SH-SY5Y (cell line): ENCODE data around the gene GALK2.

Source experiments
- GATA2 ChIP-seq: IDR thresholded peaks from 2 replicates; pipeline ENCODE4 v1.6.1; 2011; ENCODE audit warnings: mild to moderate bottlenecking, low read depth, low read length
- GATA3 ChIP-seq: IDR thresholded peaks from 2 replicates; pipeline ENCODE4 v1.6.1; 2011; ENCODE audit warnings: low read depth, mild to moderate bottlenecking, low read length, moderate library complexity

Gene GALK2

DNA sequence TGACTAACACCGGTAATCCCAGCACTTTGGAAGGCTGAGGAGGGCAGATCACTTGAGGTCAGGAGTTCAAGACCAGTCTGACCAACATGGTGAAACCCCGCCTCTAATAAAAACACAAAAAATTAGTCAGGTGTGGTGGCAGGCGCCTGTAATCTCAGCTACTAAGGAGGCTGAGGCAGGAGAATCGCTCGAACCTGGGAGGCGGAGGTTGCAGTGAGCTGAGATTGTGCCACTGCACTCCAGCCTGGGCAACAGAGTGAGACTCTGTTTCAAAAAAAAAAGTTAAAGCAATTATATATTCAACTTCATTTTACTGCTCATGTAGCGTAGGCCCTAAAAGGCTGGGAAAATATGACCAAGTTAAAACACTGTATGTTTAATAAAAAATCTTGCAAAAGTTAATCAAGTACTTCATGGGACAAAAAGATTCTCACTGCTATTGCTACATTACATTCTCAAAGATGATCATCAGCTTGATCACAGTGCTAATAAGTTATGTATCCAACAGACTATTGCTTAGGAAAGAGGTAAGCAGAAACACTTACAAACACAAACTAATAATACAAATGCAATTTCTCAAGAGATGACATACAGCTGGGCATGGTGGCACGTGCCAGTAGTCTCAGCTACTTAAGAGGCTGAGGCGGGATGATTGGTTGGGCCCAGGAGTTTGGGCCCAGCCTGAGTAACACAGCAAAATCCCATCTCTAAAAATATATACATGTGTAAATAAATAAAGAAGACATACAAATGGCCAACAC, 17.3 kb upstream of the GALK2 start:
- TF ChIP-seq GATA2 (no peak), GATA3 (no peak)

DNA sequence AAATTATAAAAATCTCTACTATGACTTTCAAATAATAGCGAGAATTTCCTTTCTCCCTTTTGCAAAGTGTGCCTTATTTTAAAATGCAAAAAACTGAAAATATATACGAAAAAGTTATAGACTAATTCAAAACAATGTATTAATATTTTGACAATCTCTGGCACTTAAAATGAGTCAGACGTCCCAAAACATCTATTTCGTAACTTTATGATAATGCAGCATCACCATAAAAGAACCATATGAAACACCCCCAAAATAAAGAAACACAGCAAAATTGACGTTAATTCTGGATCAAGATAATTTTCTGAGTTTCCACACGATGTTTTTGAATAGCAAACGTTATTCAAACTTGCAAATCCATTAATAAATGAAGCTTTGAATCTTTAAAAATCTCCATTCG, 15.7 kb upstream of the GALK2 start:
- TF ChIP-seq GATA2 = no peak
- TF ChIP-seq GATA3 = no peak

DNA sequence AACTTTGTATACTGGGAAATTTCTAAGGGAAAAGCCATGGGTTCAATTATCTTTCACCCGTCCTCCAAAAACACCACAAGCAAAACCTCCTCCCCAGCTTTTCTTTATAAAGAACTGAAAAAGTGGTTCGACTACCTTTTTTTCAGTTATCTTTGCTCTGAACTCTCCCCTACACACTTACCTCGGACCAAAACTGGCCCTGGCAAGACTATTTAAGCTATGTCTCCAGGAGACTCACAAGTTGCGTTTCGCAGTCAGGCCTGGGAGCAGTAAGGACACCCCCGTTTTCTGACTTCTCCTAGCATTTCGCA, 15.3 kb upstream of the GALK2 start:
- TF ChIP-seq GATA2 = no peak
- TF ChIP-seq GATA3 = no peak

DNA sequence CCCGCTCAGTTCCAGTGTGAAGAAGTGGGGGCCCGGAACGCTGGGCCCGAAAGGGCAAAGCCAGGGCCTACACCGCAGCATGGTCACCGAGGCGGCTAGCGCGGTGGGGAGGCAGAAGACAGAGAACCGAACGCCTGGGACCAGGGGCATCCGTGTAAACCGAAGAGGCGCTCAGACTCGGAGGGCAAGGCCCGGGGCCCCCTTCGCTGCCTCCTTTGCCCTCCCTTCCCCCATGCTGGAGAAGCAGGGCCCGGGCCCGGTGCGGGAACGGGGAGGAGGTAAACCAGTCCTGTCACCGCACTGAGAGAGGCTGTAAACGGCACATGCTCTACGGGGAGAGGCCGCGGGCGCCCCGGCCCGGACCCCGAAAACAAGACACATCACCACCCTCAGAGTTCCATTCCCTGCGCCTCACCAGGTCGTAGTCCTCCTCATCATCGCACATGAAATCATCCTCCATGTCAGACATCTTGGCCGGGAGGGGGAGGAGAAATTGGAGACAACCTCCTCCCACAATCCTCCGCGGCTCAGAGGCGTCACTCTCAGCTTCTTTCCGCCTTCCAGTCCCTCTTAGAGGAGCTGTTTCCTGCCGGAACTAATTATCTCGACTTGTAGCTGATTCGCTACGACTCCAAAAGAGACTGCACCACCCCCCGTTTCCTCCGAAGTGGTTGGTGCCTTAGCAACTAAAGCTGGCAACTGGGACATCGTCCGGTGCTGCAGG, 14.8 kb upstream of the GALK2 start, which contains the start of gene COPS2:
COPS2 (minus strand) TSS at position 490 of the 724 bp plus-strand sequence; CDS start at position 469, 21 bp downstream.
- TF ChIP-seq GATA2 = no peak
- TF ChIP-seq GATA3 = no peak

DNA sequence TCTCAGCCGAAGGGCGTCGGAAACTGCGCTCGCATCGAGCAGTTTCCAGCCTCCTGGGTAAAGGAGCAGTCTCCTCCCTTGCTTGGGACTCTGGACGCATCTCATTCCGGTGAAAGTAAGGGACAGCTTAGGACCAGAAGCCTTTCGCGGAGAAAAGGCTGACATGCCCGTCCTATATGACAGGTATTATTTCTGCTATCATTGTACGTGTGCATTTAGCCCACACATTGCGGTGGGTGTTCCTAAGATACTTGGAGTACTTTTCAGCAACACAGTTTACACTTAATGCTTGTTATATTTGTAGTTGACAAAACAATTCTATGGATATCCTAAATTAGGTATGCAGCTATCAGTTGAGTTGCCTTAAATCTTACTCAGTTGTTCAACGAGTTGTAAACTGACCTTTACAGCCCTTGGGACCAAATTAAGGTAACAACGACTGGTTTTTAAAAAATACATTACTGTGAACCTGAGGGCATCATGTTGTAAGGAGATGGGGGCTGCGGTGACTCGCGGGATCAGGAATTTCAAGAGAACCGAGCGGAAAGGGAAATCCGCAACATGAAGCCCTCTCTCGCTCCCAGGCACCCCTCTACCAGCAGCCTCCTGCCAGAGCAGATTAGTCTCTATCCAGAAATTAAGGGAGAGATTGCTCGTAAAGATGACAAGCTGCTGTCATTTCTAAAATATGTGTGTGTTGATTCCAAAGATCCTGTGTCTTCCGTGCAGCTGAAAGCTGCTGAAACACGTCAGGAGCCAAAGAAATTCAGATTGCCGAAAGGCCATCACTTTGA, 14.0 kb upstream of the GALK2 start:
- TF ChIP-seq GATA2 (no peak), GATA3 (no peak)

DNA sequence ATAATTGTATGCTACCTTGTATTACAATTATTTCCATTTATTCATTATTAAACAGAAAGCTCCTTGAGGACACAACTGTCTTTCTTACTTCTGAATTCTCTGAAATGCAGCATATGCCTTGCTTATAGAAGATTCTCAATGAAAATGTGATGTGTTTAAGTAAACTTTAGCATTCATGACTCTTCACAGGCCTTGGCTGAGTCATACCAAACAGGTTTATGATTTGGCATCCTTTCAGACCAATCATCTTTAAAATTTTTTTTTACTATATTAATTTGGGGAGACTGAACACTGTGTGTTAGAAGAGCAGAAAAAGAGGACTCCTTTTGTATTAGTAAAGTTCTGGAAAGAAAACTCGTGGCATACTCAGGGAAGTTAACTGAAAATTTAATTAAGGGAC, 6.4 kb upstream of the GALK2 start:
- TF ChIP-seq GATA2 = no peak
- TF ChIP-seq GATA3 = no peak

DNA sequence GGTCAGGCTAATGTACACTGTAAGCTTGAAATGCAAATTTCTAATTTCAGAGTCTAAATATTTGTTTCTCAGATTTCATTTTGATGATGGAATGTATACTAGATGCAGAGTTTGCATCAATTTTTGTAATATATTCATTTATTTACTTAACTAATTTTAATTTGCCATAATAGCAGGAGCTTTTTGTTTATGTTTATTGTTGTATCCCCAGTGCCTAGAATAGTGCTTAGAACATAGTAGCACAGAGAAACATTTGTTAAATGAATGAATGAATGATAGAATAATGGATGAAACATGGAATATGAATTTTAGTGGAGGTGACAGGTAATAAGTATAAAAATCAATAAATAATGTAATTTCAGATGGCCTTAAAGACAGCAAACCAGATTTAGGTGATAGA, 5.2 kb upstream of the GALK2 start:
- TF ChIP-seq GATA3 (no peak), GATA2 (no peak)

DNA sequence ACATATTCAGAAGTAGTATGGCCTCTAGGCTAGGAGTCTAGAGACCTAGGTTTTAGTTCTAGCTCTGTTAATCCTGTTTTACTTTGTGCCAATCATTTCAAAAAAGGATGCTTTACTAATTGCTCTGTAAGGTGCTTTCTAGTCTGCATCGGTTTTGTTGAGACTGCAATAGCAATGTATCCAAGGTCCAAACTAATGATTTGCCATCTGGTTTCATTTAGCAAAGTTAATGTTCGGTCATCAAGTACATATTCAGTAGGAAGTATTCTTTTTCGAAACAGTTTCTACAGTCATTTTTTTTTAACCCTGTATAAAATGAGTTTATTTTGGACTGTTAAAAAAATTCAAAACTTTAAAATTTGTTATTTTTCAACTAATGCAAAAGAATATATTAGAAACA, 2.0 kb upstream of the GALK2 start:
- no peak for TF ChIP-seq GATA3
- TF ChIP-seq GATA2 = no peak

DNA sequence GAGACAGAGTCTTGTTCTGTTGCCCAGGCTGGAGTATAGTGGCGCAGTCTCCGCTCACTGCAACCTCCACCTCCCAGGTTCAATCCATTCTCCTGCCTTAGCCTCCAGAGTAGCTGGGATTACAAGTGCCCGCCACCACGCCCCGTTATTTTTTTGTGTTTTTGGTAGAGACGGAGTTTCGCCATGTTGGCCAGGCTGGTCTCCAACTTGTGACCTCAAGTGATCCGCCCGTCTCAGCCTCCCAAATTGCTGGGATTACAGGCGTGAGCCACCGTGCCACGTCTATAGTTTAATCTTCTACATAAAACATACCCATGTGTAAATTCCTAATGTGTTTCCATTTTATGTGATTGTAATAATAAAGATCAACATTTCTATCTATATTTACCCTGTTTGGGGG, 1.7 kb downstream of the GALK2 start:
- TF ChIP-seq GATA3 (no peak), GATA2 (no peak)

DNA sequence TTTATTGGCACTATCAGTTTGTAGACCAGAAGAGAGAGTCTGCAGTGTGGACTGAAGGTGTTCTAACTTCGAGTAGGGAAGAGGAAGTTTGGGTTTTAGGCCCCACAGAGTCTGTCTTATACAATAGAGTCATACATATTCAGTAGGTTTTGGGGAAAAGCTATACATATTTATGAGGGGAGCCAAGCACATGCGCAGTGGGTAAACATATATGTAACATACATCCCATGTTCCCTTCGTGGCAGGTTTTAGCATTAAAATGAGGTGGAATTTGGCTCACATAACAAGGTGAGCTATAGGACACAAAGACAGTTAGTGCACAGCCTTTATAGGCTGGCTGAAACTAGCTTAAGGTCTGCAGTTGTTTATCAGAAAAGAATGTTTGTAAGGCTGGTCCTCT, 4.9 kb downstream of the GALK2 start:
- no peak for TF ChIP-seq GATA2
- no peak for TF ChIP-seq GATA3

DNA sequence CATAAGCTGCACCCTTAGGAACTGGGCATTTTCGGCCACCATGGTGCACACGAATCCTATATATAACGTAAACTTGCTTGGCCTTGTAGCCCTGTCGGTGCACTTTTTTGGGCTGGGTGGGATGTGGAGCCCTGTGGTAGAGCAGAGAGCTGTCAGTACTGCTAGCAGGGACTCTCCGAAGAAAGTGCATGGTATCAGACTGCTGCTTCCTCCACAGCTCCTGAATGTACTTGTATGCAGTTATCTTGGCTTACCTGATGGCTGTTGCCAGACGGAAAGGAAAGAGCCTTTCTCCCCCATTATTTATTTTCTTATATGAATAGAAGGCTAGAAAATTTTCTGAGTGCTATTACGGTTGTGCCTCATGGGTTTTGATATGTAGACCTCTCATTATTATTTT, 8.4 kb downstream of the GALK2 start:
- TF ChIP-seq GATA2 (no peak), GATA3 (no peak)

DNA sequence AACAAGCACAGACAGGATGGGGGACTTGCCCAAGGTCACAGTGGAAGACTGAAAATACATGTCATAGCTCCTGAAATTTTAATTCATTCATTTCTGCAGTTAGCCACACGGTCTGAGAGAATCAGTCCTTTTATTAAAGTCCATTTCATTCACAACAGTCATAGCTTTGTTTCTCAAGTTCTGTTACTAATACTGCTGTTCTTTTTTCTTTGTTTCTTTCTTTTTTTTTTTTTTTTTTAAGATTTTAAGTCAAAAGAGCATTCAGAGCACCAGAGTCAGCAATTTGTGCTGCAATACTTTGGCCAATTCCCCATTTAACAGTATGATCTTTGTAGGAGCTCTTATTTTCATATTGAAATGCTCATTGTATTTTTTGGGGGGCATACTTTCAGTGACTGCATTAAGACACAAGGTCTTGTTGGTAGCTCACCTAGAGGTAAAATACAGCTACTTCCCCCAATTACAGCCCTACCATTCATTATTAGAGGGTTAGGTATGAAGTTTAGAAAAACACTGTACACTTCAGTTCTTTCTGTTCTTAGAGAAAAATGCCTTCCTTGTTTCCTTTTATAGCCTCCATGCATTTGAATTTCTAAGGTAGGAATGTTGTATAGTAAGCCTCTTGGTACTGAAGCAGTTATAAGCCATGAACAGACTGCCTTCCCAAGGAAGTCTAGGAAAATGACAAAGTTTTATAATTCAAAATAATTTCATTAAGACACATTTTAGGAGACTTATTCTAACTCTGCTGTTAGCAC, 9.6 kb downstream of the GALK2 start:
- TF ChIP-seq GATA2 (no peak), GATA3 (no peak)

DNA sequence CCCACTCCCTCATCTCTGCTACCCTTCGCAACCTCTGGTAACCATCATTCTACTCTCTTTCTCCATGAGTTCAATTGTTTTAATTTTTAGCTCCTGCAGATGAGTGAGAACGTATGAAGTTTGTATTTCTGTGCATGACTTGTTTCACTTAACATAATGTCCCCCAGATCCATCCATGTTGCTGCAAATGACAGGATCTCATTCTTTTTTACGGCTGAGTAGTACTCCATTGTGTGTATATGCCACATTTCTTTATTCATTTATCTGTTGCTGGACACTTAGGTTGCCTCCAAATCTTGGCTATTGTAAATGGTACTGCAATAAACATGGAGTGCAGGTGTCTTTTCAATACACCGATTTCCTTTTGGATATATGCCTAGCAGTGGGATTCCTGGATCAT, 12.1 kb downstream of the GALK2 start:
- TF ChIP-seq GATA2 (no peak), GATA3 (no peak)

DNA sequence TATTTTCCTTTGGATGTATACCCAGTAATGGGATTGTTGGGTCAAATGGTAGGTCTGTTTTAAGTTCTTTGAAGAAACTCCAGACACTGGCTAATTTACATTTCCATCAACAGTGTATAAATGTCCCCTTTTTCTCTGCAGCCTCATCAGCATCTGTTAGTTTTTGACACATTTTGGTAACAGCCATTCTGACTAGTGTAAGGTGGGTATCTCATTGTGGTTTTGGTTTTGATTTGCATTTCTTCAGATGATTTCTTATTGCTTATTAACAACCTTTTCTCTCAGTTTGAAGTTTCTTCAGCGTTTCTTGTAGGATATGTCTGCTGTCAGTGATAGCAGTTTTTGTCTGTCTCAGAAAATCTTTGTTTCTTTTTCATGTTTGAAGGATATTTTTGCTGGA, 15.4 kb downstream of the GALK2 start:
- no peak for TF ChIP-seq GATA3
- no peak for TF ChIP-seq GATA2
